Measurements from ENCODE around the gene PRICKLE4.
"Not testable (repeated sequence)": the region's sequence is repeated elsewhere in the genome, so short reads cannot be mapped to it uniquely, and the experiment has no call there.

PRICKLE4 gene

DNA sequence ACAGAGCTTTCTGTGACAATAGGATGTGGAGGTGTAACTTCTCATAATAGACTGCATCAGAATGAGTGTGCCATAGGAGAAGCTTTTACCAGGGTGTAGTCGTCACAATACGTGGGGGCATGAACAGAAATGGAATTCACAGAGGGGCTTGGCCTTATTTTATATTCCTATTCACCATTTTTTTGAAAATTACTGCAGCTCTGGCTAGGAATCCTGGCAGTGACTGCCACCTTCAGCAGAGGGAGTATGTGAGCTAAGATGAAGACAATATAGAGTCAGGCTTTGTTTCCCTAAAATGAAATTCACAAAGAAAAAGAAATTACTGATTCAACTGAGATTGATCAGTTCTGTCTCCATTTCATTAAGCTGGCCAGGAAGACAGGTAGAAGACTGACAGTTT is 20.8 kb downstream of the PRICKLE4 start:
- DNase-seq: no peak

GRCh38 chr6:41805830-41806774 is 25.5 kb downstream of the PRICKLE4 start:
- DNase-seq: no peak

GRCh38 chr6:41811095-41811494 is 30.5 kb downstream of the PRICKLE4 start:
- no peak for DNase-seq

DNA sequence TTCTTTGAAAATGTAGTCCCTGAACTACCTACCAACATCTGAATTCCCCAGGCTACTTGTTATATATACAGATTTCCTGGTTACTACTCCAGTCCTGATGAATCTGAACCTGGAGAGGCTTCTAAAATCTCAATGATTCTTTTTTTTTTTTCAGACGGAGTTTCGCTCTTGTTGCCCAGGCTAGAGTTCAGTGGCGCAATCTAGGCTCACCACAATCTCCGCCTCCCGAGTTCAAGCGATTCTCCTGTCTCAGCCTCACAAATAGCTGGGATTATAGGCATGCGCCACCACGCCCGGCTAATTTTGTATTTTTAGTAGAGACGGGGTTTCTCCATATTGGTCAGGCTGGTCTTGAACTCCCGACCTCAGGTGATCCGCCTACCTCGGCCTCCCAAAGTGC is 31.4 kb downstream of the PRICKLE4 start:
- not testable (repeated sequence) for DNase-seq

GRCh38 chr6:41813469-41813868 is 32.9 kb downstream of the PRICKLE4 start:
- no peak for DNase-seq

GRCh38 chr6:41813956-41814355 is 33.4 kb downstream of the PRICKLE4 start:
- DNase-seq: no peak

- DNase-seq: no peak
These were observed 34.0 kb downstream of the PRICKLE4 start for GRCh38 chr6:41814629-41815028.

- DNase-seq: no peak
These were observed 35.0 kb downstream of the PRICKLE4 start for GRCh38 chr6:41815587-41815986.

GRCh38 chr6:41818271-41819054 is 37.9 kb downstream of the PRICKLE4 start:
- DNase-seq: peak; percentile 54

DNA sequence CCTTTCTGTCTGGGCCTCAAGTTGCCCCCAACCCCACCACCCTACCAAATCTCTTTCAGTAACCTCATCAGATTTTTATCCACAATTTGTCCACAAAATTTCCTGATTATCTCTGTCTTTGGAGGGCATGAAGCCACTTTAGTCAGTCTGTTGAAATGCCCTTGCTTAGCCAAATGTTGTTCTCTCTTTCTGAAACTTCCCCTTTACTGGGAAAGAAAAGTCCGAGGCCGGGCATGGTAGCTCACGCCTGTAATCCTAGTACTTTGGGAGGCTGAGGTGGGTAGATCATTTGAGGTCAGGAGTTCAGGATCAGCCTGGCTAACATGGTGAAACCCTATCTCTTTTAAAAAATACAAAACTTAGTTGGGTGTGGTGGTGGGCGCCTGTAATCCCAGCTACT is 40.7 kb downstream of the PRICKLE4 start:
- DNase-seq: no peak

- DNase-seq: no peak
These were observed 41.4 kb downstream of the PRICKLE4 start for GRCh38 chr6:41822021-41822420.

DNA sequence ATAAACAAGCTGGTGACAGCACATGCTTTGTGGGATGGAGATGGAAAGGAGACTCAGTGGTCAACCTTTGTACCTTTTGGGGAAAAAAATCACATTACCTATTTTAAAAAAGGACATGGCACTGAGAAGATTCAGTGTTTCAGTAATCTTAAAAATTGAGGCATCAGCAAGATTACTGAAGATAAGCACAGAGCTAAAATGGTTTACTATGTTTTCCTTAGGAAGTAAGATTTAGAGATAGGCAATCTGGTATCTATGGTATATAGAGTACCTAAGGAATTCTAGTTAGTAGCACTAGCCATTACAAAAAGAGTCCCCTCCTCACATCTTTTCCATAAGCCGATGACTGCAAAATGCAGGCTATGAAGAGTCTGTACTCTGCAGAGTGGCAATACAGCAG is 42.6 kb downstream of the PRICKLE4 start:
- DNase-seq: no peak

DNA sequence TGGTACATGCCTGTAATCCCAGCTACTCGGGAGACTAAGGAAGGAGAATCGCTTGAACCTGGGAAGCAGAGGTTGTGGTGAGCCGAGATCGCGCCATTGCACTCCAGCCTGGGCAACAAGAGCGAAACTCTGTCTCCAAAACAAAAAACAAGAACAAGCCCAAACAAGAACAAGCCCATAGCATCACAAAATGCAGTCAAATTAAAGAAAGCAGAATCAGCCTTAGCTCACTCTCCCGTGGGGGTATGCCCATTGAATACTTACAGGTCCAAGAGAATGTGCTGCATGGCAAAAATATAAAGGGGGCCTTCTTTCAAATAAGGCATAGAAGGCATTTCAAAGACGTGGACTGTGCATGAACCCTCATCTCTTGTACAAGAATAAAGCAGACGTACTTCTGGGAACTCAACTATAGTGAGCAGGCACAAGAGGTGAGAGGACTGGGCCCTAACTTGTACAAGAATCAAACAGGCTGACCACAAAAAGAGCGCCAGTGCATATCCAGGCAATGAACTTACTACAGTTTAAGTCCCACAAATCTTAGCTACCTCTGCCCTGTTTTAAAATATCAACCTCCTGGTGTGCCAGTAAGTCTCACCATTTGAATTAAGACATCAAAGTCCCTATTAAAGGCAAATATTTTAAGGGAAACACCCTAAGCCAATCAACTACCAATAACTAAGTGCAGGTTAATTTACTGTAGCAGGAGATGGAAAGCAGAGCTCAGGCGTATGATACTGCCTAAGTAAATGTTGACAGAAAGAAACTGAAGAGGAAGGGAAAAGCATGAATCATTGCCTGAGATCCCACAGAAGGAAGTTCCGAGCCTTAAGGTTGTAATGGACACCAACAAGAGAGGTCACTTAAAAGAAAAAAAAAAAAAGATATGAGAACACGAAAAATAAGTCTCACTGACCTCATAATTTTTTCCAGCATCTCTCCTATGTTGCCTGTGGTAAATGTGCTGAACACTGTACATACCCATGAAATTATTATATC is 44.3 kb downstream of the PRICKLE4 start:
- no peak for DNase-seq

DNA sequence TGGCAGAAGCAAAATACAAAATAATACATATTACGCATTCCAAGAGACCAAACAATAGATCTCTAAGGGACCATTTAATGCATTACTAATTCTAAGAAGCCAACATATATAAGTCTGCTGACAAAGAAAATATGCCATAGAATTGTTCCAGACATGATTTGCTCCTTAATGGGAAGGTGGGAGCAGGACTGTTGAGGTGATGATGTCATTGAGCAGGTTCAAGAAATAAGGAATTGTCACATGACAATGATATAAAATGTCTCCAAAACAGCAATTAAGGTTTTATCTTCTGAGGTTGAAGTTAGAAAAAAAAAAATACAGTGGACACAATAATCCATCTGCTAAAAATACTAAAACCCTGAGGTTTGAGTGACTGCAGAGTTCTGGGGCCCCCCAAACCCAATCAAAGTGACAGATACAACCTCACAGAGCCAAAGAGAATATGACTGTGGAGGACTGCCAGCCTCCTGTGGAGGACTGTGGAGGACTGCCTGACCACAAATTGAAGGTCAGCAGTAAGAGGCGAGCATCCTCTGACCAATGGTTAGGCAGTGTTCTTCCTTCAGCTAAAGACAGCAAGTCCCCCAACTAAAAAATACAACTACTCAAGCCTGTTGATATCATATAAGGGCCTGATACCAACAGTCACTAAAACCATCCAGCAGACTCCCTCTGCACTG is 45.9 kb downstream of the PRICKLE4 start:
- DNase-seq: no peak

DNA sequence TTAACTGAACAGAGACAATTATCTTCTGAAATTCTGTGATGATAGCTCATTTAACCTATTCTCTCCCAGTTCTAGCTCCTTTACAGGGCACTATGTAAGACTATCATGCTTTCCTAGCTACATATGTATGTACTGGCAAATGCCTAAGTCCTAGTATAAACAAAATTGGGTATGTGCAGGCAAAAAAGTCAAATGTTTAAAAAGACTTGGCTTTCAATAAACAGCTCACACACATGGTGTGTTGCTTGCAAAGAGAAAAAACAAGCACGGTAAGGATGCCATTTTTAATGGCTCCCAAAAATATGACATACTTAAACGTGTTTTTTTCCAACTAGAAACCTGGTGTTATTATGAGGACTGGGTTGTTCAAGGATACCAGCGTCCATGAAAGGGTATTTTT is 51.7 kb downstream of the PRICKLE4 start:
- DNase-seq: no peak

DNA sequence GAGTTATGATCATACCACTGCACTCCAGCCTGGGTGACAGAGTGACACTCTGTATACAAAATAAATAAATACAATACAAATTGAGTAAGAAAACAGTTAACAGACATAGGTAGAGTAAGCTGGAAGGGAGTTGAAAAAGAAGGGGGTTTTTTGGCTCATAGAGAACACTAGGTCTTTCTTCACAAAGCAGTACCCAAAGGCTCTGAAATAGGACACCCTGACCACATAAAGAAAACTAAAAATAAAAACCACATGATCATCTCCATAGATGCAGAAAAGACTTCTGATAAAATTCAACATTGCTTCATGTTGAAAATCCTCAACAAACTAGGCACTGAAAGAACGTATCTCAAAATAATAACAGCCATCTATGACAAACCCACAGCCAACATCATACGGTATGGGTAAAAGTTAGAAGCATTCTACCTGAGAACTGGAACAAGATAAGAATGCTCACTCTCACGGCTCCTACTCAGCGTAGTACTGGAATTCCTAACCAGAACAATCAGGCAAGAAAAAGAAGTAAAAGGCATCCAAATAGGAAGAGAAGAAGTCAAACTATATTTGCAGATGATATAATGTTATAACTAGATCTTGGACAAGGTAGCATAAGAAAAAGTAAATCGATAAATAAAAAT is 55.6 kb downstream of the PRICKLE4 start:
- DNase-seq: no peak

- no peak for DNase-seq
These were observed 56.1 kb downstream of the PRICKLE4 start for GRCh38 chr6:41836660-41837052.
